PC-3 (cell line): ENCODE results near the gene GSTM2. TPM values are rescaled to one million over a fixed set of nuclear protein-coding genes. Genes with fewer than 3 reads are reported as not detected.

Experiments used
- ATAC-seq: fragments of 200-7000 bp; cut with Tn5 transposase; 2 replicates; pipeline ENCODE4 v1.9.1; 2020; ENCODE audit warnings: mild to moderate bottlenecking, moderate library complexity
- BruUV-seq: library from RNA; stranded (reverse); fragments of 400-500 nt; replicated peaks from 2 replicates; lab custom pipeline; 2021; lab: Mats Ljungman, UMichigan
- CTCF ChIA-PET: fragments of 300-600 bp; sonication (Branson Sonifier 250); formaldehyde crosslinking; loops from one replicate; lab custom pipeline; 2022; ENCODE audit warnings: antibody characterized with exemption; lab: Charles Lee
- POLR2A ChIA-PET: fragments of 300-600 bp; sonication (Branson Sonifier 250); formaldehyde crosslinking; loops from one replicate; lab custom pipeline; 2022; ENCODE audit warnings: antibody characterized with exemption; ENCODE audit not compliant: unreplicated experiment; lab: Charles Lee
- DNase-seq: peaks from one replicate; pipeline ENCODE4 v3.0.0-alpha.2; 2015
- H2AFZ ChIP-seq: fragments of 300-600 bp; sonication (generic); 2 replicates; pipeline ENCODE4 v1.6.0; 2016; ENCODE audit warnings: antibody characterized with exemption, low read length
- H3F3A ChIP-seq: fragments of 300-600 bp; sonication (generic); one replicate; pipeline ENCODE4 v1.6.0; 2017; ENCODE audit warnings: antibody characterized with exemption, low read length, control low read depth, mild to moderate bottlenecking; ENCODE audit not compliant: unreplicated experiment
- H3K27ac ChIP-seq: fragments of 300-600 bp; sonication (generic); 2 replicates; pipeline ENCODE4 v1.5.1; 2016; ENCODE audit warnings: mild to moderate bottlenecking, low read length
- H3K27me3 ChIP-seq: fragments of 300-600 bp; sonication (generic); 2 replicates; pipeline ENCODE4 v1.6.1; 2016; ENCODE audit warnings: low read length, mixed read lengths
- H3K36me3 ChIP-seq: fragments of 300-600 bp; sonication (generic); 2 replicates; pipeline ENCODE4 v1.6.1; 2016; ENCODE audit warnings: low read depth, mixed run types, low read length, mixed read lengths
- H3K4me1 ChIP-seq: fragments of 300-600 bp; sonication (generic); 2 replicates; pipeline ENCODE4 v1.5.1; 2016; ENCODE audit warnings: low read length; ENCODE audit not compliant: insufficient read depth
- H3K4me2 ChIP-seq: fragments of 300-600 bp; sonication (generic); 2 replicates; pipeline ENCODE4 v1.6.0; 2016; ENCODE audit warnings: low read length
- H3K4me3 ChIP-seq: fragments of 300-600 bp; sonication (generic); 2 replicates; pipeline ENCODE4 v1.5.1; 2016; ENCODE audit warnings: mild to moderate bottlenecking, low read length, mixed read lengths
- H3K79me2 ChIP-seq: fragments of 300-600 bp; sonication (generic); 2 replicates; pipeline ENCODE4 v1.6.1; 2017; ENCODE audit warnings: low read length, mixed read lengths
- H3K9ac ChIP-seq: fragments of 300-600 bp; sonication (generic); 2 replicates; pipeline ENCODE4 v1.6.0; 2016; ENCODE audit warnings: mild to moderate bottlenecking, low read length
- H3K9me2 ChIP-seq: fragments of 300-600 bp; sonication (generic); replicated peaks from 2 replicates; pipeline ENCODE4 v1.6.1; 2016; ENCODE audit warnings: mixed run types, low read length, mixed read lengths
- H3K9me3 ChIP-seq: fragments of 300-600 bp; sonication (generic); 2 replicates; pipeline ENCODE4 v1.6.1; 2016; ENCODE audit warnings: low read length, mixed read lengths
- H4K20me1 ChIP-seq: fragments of 300-600 bp; sonication (generic); 2 replicates; pipeline ENCODE4 v1.6.1; 2016; ENCODE audit warnings: low read length, mixed read lengths
- CTCF ChIP-seq: fragments of 300-600 bp; sonication (generic); conservative IDR thresholded peaks from 2 replicates; pipeline ENCODE4 v1.5.1; 2017; ENCODE audit warnings: antibody characterized with exemption, low read depth, mild to moderate bottlenecking, low read length
- EZH2 ChIP-seq: fragments of 300-600 bp; sonication (generic); IDR thresholded peaks from one replicate; pipeline ENCODE4 v1.6.1; 2017; ENCODE audit warnings: antibody characterized with exemption, mild to moderate bottlenecking, low read length; ENCODE audit not compliant: unreplicated experiment
- EZH2phosphoT487 ChIP-seq: fragments of 300-600 bp; sonication (generic); IDR thresholded peaks from 2 replicates; pipeline ENCODE4 v1.6.1; 2018; ENCODE audit warnings: mild to moderate bottlenecking, antibody characterized with exemption, low read length, borderline replicate concordance
- intact Hi-C: fragments of 100-400 bp; cut with micrococcal nuclease; formaldehyde crosslinking; loops from 2 replicates; pipeline ENCODE4 v1.9.0; 2023
- total RNA-seq: library from RNA; depleted of rRNA; stranded (reverse); fragments of >200 nt; gene quantifications from 2 replicates; pipeline ENCODE4 v1.2.3, GENCODE V29; 2014

Gene GSTM2
- total RNA-seq, 1 experiment from 2014 or later: 38.6 TPM

DNA sequence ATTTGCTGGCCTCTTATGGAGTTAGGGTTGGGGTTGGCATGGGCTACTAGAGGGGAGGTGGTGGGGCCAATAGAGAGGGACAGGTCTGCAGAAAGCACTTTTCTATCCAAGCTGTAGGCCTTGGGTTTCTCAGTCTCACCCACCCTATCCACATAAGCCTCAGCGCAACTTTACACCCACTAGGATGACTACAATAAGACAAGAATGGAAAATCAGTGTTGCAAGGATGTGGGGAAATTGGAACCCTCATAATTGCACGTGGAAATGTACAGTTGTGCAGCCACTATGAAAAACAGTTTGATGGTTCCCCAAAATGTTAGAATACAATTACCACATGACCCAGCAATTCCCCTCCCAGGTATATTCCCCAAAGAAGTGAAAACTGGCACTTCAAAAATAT is 26.0 kb upstream of the GSTM2 start:
- no peaks in the 10 kb centered on the region for H3K36me3 ChIP-seq
- no TSS peak for BruUV-seq
- H3K4me2 ChIP-seq: no peak overlapping the region
- intact Hi-C loops: loop anchor here (2.0 kb wide), 2 partner anchors 63 to 341 kb away; no protein-coding TSS in a partner anchor
- H3K9me2 ChIP-seq: no peaks in the 10 kb centered on the region
- no peak for DNase-seq
- no peak for TF ChIP-seq EZH2
- TF ChIP-seq CTCF: no peak
- TF ChIP-seq EZH2phosphoT487: no peak
- H3K9me3 ChIP-seq: no peaks in the 10 kb centered on the region
- no peaks in the 10 kb centered on the region for H3K79me2 ChIP-seq
- H4K20me1 ChIP-seq: no peaks in the 10 kb centered on the region
- ATAC-seq: no peak
- H3K9ac ChIP-seq: no peak overlapping the region
- H3K4me3 ChIP-seq: no peak overlapping the region
- POLR2A ChIA-PET: no interaction called here
- no peak overlapping the region for H2AFZ ChIP-seq
- H3K27me3 ChIP-seq: no peaks in the 10 kb centered on the region
- H3F3A ChIP-seq: no peaks in the 10 kb centered on the region
- CTCF ChIA-PET: no interaction called here
- H3K27ac ChIP-seq: no peak overlapping the region
- peaks cover 5% of the 10 kb centered on the region; the same call in 1 of the 2 replicates for H3K4me1 ChIP-seq

- POLR2A ChIA-PET: no interaction called here
Measured at GRCh38 chr1:109642626-109643025, 25.2 kb upstream of the GSTM2 start.

More at GRCh38 chr1:109642626-109643025, 25.2 kb upstream of the GSTM2 start:
- no peak overlapping the region for H2AFZ ChIP-seq
- intact Hi-C loops: loop anchor here (1.0 to 2.0 kb wide), 2 partner anchors 131 to 340 kb away; no protein-coding TSS in a partner anchor
- H3K79me2 ChIP-seq: no peaks in the 10 kb centered on the region
- no peaks in the 10 kb centered on the region for H4K20me1 ChIP-seq
- H3K4me2 ChIP-seq: peak overlapping the region; percentile 78; the same call in 1 of the 2 replicates
- no peaks in the 10 kb centered on the region for H3K36me3 ChIP-seq
- no peak overlapping the region for H3K4me3 ChIP-seq
- no peak for DNase-seq
- H3K9me2 ChIP-seq: no peaks in the 10 kb centered on the region
- no peaks in the 10 kb centered on the region for H3F3A ChIP-seq
- no TSS peak for BruUV-seq
- ATAC-seq: no peak
- CTCF ChIA-PET: no interaction called here
- H3K4me1 ChIP-seq: peaks cover 5% of the 10 kb centered on the region; the same call in 1 of the 2 replicates
- H3K27me3 ChIP-seq: no peaks in the 10 kb centered on the region
- H3K9ac ChIP-seq: no peak overlapping the region
- TF ChIP-seq EZH2 (no peak), CTCF (no peak), EZH2phosphoT487 (no peak)
- H3K27ac ChIP-seq: no peak overlapping the region
- H3K9me3 ChIP-seq: no peaks in the 10 kb centered on the region
